AG10803 (cell line): ENCODE results near the gene CYP11A1.

Experiments used
- DNase-seq: peaks from one replicate; pipeline ENCODE4 v3.0.0; 2010; ENCODE audit warnings: low read depth
- H3K4me3 ChIP-seq: 2 replicates; pipeline ENCODE4 v1.5.1; 2011; ENCODE audit warnings: mild to moderate bottlenecking, low read length, control low read depth
- TF ChIP-seq, protein P1 (sequence below): conservative IDR thresholded peaks from 2 replicates; pipeline ENCODE4 v1.5.1; 2011; ENCODE audit warnings: mild to moderate bottlenecking, low read length, control low read depth, inconsistent platforms

The CYP11A1 gene

DNA sequence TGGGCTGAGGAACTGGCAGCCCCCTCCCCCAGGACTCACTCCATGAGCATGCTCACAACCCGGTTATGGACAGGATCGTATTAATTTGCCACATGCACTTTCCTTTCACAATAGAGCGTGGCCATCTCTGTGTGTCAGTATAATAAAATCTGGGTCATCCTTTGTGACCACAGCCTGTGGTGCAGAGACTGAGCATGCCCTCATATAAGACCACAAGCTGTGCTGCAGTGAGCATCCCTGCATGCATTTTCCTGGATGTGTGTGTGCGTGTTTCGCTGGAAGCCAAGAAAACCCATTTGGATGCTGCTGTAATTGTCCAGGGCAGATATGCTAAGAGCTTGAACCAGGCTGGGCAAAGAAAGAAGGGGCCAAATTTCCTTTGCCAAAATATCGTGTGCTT lies 39.7 kb downstream of the CYP11A1 start:
- TF ChIP-seq, protein P1, sequence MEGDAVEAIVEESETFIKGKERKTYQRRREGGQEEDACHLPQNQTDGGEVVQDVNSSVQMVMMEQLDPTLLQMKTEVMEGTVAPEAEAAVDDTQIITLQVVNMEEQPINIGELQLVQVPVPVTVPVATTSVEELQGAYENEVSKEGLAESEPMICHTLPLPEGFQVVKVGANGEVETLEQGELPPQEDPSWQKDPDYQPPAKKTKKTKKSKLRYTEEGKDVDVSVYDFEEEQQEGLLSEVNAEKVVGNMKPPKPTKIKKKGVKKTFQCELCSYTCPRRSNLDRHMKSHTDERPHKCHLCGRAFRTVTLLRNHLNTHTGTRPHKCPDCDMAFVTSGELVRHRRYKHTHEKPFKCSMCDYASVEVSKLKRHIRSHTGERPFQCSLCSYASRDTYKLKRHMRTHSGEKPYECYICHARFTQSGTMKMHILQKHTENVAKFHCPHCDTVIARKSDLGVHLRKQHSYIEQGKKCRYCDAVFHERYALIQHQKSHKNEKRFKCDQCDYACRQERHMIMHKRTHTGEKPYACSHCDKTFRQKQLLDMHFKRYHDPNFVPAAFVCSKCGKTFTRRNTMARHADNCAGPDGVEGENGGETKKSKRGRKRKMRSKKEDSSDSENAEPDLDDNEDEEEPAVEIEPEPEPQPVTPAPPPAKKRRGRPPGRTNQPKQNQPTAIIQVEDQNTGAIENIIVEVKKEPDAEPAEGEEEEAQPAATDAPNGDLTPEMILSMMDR: no peak
- H3K4me3 ChIP-seq: no peak overlapping the region
- DNase-seq: no peak

DNA sequence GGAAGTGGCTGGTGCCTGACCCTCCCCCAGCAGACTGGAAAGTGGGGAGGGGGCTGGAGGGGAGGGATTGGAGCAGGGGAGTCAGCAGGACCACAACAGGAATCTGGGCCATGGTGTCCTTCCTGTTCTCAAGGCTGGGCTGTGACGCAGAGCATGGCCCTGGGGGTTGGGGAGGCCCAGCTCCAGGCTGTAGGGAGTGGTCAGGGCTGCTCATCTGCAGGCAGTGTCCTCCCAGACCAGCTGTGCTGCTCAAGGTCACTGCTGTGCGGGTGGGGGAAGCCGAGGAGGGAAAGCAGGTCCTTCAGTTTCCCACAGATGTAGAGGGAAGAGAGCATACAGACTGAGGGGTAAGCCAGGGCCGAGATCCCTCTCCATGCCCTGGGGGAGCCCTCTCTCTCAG lies 40.7 kb downstream of the CYP11A1 start:
- no peak overlapping the region for H3K4me3 ChIP-seq
- DNase-seq: no peak
- TF ChIP-seq, protein P1: no peak

DNA sequence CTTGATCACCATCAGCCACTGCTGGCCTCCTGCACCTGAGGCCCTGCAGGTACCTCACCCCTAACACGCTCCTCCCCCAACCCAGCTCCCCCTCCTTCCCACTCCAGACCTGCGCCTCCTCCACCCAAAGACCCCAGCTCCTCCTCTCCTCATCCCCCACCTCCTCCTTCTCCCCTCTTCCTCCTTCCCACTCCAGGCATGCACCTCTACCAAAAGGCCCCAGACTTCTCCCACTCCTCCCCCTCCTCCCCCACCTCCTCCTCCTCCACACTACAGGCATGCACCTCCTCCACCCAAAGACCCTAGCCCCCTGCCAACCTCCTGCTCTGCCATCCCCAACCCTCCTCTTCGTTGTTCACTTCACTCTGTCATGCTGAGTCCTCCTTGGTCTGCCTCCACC lies 42.7 kb downstream of the CYP11A1 start:
- no peak for DNase-seq
- no peak overlapping the region for H3K4me3 ChIP-seq
- TF ChIP-seq, protein P1: no peak

DNA sequence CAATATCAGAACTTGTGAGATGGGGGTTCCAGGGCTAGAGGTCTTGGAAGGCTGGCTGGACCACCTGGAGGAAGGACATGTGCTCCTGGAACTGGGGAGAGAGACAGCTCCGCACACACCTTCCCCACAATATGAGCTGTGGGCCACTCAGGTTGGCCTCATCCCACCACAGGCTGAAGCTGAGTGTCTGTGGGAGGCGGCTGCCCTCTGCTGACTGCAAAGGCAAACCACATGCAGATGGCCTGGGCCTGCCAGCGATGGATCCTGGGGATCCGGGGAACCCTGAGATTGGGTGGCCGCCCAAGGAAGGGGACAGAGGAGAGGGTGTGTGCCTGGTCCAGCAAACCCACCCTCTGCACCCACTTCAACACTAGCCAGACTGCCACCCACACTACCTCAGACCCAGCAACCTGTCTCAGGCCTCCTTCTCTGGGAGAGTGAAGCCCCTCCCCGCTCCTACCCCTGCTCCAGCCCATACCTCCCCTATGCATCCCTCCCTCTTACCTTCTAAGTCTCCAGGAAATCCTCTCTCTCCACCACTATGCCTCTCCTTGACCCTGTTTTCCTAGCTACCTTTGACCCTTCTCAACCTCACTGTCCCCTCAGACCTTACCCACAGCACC lies 44.8 kb downstream of the CYP11A1 start:
- H3K4me3 ChIP-seq: no peak overlapping the region
- TF ChIP-seq, protein P1: peak; percentile 92
- peak; percentile 58 for DNase-seq

DNA sequence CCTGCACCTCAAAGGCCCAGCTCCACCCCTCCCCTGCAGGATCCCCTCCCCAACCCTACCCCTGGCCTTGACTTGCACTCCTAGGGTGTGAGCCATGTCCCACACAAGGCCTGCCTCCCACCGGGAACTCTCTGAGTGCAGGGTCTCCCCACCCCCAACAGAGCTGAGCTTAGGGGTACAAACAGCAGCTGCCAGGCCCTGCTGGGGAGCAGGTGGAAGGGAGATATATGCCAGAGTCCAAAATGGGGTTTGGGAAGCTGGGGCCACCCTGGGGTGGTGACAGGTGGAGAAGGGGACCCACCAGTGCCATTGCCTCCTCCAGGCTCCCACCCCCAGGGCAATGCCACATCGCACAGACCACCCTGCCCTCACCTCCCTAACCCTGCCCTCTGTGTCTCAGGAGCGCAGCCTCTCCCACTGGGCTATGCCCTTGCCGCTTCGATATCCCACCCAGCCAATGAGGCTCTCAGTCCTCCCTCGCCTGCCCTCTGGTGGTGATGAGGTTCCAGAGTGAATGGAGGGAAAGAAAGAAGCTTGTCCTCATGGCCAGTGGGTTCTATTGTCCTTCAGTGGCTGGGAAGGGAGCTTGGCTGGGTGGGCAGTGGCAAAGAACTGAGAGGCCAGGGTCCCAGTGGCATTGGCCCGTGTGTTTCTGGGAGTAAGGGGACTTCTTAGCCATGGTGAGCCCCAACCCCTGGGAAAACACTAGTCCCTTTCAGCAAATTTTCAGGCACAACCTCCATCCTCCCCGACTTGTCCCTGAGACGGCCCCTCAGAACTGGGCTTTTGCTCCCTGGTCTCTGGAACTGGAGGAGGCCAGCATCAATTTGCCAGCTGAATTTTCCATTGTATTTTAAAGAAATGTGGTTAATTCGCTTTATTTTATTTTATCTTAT lies 46.8 kb downstream of the CYP11A1 start:
- TF ChIP-seq, protein P1: peak; percentile 85

DNA sequence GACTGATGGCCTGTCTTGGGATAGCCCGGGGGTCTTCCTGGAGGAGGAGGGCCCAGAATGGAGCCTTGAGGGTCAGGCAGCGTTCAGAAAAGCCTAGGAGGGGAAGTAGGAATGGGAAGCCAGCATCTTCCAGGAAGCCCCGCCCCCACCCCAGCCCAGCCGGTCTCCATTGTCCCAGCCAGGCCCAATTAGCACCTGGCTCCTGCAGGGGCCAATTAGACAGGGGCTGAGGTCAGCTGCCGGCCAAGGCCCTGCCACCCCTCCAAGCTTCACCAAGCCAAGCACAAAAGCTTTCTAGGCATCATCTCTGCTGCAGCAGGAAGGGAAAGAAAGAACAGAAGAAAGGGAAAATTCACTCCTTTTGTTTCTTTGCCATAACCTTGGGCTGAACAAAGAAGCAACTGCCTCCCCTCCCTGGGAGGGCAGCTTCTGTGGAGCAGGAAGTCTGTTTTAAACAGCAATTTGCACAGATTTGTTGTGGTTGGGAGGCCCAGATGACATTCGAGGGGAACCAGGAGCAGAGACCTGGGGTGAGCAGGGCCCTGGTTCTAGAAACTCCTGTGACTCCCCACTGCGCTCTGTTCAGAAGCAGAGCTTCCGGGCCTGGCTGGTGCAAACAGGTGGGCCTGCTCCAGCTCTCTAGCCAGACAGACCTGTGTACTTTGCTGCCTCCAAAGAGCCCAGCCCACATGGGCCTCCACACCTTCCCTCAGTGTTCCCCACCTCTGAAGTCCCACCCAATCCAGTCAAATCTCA lies 47.7 kb downstream of the CYP11A1 start:
- TF ChIP-seq, protein P1: no peak
- no peak for DNase-seq
- H3K4me3 ChIP-seq: no peak overlapping the region

More for the DNA sequence above, 46.8 kb downstream of the CYP11A1 start:
- no peak overlapping the region for H3K4me3 ChIP-seq
- peak; percentile 44 for DNase-seq

DNA sequence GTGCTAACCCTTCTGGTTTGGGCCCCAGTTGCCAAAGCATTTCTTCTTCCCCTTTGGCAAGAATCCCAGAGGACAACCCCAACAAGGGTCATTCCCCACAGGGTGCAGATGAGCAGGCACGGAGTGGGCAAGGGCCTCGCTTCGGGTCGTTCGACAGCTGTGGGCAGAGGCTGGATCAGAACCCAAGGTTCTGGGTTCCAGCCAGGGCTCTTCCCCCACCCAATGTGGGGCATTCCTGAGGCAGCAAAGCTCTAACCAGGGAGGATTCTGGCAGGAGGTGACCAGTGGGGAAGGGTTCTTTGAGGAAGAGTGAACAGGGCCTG lies 48.3 kb downstream of the CYP11A1 start:
- no peak for DNase-seq
- no peak overlapping the region for H3K4me3 ChIP-seq
- TF ChIP-seq, protein P1: no peak
